SU-DHL-6 (cell line): ENCODE data around the gene KIF16B.

ENCODE experiments used
- EZH2phosphoT487 ChIP-seq: fragments of 200-600 bp; sonication (generic), shearing (Covaris generic); conservative IDR thresholded peaks from 2 replicates; pipeline ENCODE4 v1.6.1; 2018; ENCODE audit warnings: mild to moderate bottlenecking, antibody characterized with exemption, low read length, moderate library complexity, mixed read lengths
- TF ChIP-seq, protein P1 (sequence below): fragments of 200-600 bp; sonication (generic); IDR thresholded peaks from one replicate; pipeline ENCODE4 v1.5.1; 2017; ENCODE audit warnings: antibody characterized with exemption, mild to moderate bottlenecking, low read length, moderate library complexity; ENCODE audit not compliant: insufficient read depth, poor library complexity, severe bottlenecking

DNA sequence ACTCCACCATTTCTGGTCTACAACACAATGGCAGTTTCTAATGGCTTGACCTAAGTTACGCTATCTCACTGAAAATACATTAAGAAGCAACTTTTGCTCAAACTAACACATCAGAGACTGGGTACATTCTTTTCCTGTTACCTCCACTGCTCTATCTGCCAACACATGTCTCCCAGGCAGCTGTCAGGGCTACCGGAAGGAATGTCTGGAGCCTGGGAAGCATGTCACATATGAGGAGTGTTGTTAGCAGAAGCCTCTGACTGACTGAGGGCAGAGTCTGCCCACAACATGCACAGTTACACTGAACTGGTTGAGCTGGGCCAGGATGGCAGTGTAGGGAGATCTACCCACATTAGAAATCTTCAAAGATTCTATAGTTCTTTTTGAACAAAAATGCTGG is 264.5 kb downstream of the KIF16B start:
- TF ChIP-seq, protein P1, sequence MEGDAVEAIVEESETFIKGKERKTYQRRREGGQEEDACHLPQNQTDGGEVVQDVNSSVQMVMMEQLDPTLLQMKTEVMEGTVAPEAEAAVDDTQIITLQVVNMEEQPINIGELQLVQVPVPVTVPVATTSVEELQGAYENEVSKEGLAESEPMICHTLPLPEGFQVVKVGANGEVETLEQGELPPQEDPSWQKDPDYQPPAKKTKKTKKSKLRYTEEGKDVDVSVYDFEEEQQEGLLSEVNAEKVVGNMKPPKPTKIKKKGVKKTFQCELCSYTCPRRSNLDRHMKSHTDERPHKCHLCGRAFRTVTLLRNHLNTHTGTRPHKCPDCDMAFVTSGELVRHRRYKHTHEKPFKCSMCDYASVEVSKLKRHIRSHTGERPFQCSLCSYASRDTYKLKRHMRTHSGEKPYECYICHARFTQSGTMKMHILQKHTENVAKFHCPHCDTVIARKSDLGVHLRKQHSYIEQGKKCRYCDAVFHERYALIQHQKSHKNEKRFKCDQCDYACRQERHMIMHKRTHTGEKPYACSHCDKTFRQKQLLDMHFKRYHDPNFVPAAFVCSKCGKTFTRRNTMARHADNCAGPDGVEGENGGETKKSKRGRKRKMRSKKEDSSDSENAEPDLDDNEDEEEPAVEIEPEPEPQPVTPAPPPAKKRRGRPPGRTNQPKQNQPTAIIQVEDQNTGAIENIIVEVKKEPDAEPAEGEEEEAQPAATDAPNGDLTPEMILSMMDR = no peak
- no peak for TF ChIP-seq EZH2phosphoT487
